Activated CD4-positive, alpha-beta T cell treated with anti-CD3 and anti-CD28 coated beads, Interleukin-2, amount 50 U/mL, for 4 hours (primary cell): ENCODE data around the gene C10orf90.

ENCODE experiments used
- DNase-seq, 2 experiments: peaks; one replicate each; pipeline ENCODE4 v3.0.0-alpha.2; 2020

C10orf90 gene

DNA sequence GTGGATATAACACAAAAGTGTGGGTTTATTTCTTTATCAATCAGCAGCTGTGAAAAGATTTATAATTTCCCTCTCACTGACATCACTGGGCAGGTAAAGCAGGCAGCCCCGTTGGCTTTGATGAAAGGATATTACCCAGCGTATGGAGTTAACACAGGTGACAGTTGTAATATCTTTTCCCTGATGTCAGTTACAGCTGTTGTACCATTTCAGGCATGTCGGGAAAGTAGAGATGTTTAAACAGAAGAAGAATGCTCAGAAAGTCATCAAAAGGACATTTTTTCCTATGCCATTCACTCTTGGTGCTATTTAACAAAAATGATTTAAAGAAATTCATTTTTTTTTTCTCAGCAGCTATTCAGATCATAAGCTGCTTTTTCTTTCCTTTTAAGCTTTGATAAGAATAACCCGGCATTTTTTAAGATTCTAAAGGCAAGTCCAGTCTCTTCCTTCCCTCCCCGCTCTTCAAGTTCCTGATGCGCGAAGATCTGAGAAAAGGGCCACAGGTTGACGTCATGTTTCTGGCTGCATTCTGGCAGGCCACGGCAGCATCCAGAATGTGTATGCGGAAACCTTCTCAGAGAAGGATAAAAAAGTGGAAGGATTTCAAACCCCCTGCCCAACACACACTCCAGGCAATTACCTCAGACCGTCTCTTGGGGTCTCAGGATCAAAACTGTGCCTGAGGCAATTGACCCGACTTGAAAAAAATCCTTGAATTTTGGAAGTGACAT lies 249.8 kb downstream of the C10orf90 start:
- DNase-seq: no peak

DNA sequence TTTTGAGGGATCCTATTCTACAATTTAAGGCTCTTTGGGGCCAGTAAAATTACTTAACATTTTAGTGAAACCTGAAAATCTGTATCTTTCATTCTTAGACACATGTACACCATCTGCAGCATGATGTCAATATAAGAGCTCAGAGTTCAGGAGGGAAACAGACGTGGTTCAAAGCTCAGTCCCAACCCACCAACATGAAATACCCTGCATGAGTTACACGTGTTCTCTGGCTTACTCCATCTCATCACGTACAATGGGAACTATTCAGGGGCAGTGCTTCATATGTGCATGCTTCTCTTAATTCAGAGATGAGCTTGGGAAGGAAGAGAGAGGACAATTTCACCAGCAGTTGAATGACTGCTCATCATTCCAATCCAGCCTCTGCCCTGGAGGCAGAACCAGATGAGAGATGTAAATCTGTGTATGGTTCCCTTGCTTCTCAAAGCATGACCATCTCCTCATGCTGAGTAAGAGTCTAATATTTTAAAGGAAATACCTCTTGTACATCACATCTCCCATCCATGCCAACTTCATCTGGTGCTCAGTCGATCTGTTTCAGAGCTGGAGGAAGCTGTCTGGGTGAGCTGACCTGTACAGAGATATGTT lies 253.2 kb downstream of the C10orf90 start:
- no peak for DNase-seq

DNA sequence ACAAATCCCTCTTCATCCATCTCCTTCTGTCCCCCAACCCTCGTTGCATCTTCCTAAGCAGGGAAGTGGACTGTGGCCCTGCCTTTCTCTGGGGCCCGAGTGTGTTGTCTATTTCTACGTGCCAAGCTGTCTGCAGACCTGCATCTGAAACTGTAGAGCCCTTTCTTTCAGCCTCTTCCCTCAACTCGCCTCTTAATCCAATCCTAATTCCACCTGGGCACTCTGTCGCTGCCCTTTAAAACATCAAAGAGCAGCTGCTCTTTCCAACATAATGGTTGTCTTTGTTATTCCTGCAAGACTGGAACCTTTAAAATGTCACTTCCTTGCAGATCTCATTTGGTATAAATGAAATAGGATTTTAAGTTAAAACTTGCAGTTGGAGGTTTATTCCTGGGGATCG lies 260.7 kb downstream of the C10orf90 start:
- DNase-seq: no peak

DNA sequence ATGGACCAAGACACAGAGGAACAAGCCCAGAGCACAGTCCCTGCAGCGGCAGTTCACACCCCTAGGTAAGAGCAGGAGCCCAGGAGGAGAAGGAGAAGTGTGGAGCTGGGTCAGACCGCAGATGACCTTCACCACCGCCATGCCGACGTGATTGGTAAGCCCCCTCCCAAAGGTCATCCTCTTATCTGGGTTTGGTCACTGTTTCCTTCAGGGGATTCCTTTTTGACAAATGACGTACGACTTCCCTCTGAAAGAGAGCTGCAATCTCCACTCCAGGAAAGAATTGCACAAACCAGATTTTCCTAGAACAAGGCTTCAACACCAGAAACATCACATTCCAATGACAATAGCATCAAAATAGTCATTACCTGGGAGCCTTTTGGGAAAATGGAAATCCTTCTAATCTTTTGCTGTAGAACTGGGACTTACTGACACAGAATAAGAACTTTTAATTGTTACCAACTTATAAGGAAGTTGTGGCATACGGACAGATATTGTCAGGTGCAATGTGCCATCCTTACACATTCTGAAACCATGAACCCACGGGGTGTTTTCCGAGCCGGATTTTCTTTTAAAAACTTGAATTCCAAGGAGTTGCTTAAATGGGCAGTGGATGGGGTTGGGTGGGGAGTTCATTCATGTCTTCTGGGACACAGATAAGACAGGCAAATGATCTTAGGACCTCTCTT lies 261.4 kb downstream of the C10orf90 start:
- DNase-seq: no peak

DNA sequence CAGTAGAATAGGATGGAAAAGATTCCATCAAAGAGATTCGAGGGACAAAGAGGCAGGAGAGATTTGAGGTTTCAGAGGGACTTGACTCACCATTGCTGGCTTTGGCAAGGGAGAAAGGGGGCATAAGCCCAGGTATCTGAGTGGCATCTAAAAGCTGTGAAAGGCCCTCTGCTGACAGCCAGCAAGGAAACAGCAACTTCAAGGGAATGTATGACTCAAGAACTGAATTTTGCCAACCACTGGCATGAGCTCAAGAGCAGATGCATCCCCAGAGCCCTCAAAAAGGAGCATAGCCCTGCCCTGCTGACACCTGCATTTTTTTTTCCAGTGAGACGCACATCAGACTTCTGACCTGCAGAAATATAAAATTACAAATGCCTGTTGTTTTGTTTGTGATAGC lies 262.7 kb downstream of the C10orf90 start:
- no peak for DNase-seq

DNA sequence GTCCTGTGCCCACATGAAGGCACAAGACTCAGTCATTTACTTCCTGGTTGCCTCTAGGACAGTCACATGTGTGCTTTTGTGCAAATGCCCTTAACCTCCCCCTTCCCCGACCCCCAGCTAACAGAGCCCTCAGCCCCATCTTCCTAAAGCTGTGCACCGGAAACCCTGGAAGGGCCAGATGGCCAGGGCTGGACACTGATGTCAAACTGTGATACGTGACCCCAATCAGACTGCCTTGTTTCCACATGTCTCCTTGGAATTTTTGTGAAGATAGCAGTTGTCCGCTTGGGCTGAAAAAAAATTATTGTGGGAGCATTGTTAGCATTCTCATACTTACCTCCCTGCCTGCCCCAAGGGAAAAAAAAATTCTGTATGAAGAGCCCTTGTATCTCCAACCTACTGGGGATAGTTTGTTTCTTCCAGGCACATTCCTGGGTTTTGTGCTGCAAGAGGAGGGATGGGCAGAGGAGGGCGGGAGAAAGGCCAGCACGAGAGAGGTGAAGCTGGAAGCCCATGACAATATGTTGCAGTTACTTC lies 265.2 kb downstream of the C10orf90 start:
- DNase-seq: no peak

DNA sequence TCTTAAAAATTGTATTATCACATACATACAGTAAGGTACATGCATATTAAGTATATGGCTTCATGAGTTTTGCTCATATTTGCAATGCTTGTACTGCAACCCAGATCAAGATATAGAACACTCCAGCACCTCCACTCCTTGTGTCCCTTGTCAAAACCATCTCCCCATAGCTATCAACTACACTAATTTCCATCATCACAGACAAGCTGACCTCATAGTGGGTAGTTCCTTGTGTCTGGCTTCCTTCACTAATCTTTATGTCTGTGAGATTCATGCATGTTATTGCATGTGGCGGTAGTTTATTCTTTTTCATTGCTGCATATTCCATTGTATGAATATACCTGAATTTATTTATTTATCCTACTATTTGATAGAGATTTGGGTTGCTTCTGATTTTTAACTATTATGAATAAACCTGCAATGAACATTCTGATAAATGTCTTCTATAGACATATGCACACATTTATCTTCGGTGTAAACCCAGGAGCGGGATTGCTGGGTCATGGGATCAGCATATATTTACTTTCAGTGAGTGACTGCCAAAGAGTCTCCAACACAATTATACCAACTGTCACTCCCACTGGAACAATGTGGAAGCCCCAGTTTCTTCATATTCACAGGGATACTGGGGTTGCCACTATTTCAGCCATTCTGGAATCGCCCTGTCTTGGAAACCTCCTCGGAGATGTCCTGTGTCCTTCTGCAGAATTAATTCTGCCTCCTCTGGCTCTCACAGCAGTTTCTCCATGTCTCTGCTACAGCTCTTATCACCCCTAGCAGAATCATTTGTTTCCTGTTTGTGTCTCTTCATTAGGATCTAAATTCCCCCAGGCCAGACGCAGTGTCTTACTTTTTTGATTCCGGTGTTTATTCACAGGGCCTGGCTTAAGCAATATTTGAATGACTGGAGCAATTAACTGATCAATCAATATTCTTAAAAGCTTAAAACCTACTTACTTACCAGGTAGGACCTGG lies 267.5 kb downstream of the C10orf90 start:
- no peak for DNase-seq

DNA sequence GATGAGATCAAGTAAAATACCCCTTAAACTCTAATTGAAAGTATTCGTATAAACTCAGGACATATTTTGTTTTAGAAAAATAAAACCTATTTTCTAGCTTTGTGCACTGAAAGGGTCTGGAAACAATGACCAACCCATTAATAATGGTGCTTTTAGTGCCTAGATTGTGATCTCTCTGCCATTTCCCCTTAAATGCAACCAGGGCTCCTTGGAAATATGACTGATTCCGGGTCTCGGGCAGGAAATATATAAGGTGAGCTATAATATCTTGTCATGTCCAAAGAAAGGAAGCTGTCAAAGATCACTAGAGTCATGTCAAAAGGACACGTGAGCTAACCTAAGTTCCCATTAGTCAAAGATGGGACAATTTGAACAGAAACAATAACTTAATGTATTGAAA lies 269.9 kb downstream of the C10orf90 start:
- DNase-seq: no peak

DNA sequence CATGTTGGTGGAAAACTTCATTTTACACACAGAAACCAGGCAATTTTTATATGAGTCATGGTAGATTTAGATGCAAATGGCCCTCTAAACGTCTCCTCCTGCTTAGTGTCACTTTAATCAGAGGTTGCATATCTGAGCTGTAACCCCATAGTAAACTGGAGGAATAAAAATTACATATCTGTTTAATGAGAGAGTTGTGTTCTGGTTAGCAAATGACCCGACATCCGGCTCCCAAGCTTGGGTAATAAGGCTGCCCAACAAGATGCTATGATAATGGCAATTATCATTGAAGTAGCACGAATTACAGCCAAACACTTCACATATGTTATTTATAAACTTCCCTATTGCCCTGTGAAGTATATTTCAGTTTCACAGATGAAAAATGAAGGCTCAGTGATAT lies 271.6 kb downstream of the C10orf90 start:
- DNase-seq: no peak

DNA sequence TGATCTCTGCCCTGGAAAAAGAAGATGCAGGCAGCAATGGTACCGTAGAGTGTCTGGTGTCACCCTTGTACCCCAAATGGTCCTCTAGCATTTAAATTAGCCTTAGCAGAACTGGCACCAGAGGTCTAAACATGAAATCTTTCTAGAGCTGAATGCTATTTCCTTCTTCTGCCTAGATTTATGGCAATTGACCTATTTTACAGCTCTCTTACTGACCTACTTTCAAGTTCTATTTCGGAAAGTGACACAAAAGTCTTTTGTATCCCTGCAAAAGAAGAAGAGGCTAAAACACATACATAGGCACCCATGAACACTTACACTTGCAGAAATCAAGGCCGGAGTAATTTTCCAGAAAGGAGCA lies 272.1 kb downstream of the C10orf90 start:
- DNase-seq: no peak

DNA sequence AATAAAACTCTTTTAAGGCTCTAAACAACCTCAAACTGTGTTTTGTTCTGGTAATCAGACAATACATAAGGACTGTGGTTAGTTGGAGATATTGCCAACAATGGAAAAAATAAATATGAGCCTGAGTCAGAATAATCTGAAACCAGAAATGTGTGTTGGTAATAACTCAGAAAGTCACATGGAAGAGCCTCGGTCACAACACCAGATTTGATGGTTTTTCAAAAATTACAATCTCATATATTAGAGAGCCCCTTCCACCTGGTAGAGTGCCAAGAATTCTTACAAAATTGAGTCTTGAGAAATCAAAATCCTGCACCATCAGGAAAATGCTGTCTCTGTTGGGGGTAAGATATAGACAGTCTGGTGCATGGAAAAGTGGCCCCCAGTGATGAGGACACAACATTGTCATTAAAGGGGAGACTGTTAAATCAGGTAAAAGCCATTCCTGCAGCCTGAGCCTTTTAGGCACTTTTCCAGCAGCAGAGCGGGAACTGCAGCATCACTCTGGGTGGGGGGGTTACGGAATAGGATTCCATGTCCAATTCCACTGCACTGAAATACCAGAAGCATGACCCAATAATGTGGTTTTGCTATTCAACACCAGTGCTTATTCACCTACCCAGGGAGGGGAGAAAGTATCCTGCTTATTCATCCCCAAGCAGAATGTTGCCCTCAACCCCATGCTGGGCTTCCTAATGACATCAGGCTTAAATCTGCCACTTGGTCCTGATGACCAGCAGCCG lies 272.7 kb downstream of the C10orf90 start:
- no peak for DNase-seq

DNA sequence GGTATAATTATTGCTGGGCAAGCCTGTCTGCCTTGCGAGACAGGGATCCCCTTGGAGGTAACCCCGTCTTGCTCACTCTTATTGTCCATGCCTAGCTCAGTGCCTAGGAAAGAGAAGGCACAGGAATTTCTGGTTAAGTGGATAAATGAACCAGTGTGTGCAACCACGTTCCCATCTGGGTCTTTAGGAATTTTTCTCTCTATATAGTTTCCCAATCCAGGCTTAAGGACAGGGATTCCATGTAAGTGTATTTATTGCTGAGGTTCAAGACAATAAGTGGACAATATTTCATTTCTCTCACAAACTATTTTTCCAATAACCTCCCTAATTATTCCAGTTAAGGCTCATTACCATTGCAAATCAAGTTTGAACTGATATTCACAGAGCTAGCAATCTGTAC lies 273.3 kb downstream of the C10orf90 start:
- DNase-seq: no peak

DNA sequence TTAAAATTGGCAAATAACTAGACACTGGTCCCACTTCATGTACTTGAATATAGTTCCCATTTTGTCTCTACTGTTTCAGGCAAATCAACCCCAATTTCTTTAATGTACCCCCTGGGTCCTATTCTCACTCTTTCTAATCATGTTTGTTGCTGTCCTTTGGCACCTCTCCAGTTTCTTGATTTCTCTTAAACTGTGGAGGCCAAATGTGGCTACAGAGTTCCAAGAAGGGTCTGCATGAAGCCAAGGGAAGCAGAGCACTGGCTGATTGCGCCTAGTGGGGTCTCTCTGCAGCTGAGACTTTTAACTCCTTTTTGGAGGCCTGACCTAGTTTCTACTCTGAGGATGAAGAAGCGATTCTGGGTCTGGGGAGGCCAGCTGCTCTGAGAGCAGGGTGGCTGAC lies 275.5 kb downstream of the C10orf90 start:
- no peak for DNase-seq

DNA sequence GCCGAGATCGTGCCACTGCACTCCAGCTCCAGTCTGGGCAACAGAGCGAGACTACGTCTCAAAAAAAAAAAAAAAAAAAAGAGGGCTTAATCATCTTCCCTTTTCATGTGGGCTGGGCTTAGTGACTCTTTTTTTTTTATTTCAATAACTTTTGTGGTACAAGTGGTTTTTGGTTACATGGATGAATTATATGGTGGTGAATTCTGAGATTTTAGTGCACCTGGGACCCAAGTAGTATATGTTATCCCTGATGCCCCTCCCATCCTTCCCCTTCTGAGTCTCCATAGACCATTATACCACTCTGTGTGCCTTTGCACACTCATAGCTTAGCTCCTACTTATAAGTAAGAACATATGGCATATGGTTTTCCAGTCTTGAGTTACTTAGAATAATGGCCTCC lies 277.4 kb downstream of the C10orf90 start:
- no peak for DNase-seq

DNA sequence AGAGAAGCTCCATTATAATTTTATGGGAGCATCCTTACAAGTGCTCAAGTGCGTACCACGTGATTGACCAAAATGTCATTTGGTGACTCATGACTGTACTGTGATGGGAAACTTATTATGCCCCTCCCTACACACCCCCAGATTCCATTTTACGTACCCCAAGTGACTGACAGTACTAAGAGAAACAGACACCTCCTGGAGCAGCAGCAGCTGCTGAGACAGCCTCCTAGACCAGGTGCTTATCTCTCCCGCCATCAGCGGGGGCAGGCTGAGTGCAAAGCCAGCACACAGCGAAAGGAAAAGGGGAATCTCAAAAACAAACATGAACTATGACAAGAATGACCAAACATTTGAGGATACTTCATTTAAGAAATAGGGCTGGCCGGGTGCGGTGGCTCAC lies 278.0 kb downstream of the C10orf90 start:
- no peak for DNase-seq

DNA sequence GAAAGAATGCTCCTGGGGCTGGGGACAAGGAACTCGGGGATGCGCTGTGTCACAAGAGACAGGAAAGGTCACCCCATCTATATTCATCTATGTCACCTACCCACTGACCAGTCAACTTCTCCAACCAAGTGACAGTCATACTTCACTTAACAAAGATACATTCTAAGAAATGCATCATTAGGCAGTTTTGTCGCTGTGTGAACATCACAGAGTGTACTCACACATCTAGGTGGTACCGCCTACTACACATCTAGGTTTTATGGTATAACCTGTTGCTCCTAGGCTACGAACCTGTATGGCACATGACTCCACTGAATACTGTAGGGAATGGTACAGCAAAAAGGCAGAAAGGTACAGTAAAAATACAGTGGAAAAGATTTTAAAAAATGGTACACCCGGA lies 278.4 kb downstream of the C10orf90 start:
- no peak for DNase-seq

DNA sequence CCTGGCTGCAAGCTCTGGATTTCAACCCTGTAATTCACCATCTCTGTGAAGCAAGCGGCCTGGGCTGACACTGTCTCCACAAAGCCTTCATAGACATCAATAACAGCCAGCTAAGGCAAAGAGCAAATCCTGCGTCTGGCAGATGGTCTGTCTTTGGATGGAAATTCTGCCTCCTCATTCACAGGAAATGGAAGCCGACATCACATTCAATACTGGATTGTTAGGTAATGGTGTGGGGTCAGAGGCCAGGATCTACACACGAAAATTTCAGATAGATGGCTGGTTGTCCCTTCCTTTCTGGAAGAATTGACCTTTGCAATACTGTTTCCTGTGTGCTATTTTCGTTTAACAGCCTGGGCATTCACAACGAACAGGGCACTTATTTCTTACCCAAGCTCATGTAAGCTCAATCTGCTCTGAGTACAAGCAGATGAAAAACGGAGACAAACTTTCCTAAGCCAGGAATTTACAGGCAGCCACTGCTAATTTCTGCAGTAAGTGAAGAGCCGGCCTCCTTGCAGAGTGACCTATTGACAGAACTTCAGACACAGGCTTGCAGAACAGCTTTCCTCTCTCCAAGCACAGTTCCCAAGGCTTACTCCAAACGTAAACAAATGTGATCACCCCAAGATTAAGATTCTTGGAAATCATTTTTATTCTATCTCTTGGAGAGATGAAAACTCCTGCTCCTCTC lies 279.2 kb downstream of the C10orf90 start:
- no peak for DNase-seq

DNA sequence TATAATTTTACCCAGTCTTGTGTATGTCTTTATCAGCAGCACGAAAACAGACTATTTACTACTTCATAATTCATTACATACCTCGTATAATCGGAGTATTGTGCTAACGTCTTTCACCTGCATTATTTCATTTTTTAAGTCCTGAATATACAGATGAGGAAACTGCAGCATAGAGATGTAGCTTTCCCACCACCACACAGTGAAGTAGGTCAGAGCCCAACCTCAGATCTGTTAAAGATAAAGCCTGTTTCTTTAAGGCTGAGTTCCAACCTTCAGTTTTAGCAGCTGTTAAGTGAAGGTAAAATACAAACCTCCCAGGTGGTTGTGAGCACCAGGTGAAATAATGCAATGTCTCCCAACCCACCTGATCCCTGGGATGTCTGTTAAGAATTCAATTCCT lies 280.2 kb downstream of the C10orf90 start:
- DNase-seq: no peak

DNA sequence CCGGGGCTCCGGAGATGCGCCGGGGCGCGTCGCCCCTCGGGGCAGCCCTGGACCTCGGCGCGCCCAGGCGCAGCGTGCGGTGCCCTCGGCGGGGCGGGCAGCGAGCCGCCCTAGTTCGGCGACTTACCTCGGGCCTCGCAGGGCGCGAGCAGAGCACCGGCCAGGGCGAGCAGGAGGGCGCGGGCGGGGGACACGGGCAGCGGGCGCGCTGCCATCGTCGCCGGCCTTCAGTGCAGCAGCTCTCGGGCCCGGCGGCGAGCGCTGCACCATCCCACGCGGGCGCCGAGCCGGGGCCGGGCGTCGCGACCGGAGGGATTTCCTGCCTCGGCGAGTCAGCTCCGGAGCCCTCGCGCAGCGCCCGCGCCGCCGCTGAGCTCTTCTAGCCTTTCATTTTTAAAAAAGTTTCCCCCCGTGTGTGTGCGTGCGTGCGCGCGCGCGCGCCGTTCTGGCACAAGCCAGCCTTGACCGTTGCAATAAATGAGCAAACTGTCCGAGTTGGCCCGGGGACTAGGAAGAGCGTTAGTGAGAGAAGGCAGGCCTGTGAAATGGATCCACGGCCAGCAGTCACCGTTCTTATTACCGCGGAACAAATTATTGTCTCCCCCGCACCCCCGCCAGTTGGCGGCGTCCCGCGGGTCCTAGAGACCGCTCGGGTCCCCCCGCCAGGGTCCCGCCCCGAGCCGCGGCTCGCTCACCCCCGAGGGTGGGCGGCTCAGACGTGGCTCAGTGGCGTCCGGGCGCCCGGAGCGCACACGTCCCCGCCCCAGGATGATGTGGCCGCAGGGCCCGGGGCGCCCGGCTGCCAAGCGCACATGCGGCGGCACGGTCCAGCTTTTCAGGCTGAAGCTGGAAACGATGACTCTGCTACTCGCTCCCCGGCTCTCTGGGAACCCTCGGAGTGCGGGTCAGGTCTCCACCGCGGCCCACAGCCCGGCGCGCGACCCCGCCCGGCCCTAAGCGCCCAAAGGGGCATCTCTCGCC lies 282.3 kb downstream of the C10orf90 start, which contains the start of gene ADAM12:
Gene ADAM12, minus strand, starts transcription at position 547 of the 981 bp plus-strand sequence. Its CDS starts 332 bp downstream, at position 215.
- no peak for DNase-seq
